Endothelial cell of hepatic sinusoid (primary cell): ENCODE data around the gene LRP3.
"Not testable (repeated sequence)": the region's sequence is repeated elsewhere in the genome, so short reads cannot be mapped to it uniquely, and the experiment has no call there.

ENCODE experiments used
- in situ Hi-C: cut with HindIII; loops from 2 replicates; pipeline ENCODE4 v1.10.0; 2017; ENCODE audit warnings: low sequenced_read_pairs

LRP3 gene

DNA sequence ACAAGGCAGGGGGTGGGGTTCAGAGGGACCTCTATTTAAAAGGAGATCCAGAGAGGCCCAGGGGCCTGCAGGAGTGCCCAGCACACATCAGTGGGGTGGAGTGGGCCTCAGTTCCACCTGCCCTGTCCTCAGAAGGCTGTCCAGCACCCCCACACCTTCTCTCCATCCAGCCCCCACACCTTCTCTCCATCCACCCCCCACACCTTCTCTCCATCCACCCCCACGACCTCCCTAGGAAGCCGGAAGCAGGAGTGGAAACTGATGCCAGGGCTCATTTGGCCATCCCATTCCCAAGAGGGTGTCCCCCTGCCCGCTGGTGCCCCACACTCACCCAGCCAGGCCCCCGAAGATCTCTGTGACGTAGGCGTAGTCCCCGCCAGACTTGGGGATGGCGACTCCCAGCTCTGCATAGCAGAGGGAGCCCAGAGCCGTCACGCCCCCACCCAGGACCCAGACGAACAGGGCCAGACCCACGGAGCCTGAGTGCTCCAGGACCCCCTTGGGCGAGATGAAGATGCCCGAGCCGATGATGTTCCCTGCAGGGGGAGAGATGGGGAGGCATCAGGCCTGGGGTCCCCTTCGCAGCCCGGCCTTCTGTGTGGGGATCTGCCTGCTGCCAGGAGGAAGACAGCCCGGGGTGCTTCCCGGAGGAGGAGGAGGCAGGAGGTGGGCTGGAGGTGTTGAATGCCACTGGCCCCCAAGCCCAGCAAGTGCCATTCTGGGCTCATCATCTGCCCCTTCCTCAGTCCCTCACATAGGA lies 21.5 kb downstream of the LRP3 start:
- in situ Hi-C loops = no loop called here

DNA sequence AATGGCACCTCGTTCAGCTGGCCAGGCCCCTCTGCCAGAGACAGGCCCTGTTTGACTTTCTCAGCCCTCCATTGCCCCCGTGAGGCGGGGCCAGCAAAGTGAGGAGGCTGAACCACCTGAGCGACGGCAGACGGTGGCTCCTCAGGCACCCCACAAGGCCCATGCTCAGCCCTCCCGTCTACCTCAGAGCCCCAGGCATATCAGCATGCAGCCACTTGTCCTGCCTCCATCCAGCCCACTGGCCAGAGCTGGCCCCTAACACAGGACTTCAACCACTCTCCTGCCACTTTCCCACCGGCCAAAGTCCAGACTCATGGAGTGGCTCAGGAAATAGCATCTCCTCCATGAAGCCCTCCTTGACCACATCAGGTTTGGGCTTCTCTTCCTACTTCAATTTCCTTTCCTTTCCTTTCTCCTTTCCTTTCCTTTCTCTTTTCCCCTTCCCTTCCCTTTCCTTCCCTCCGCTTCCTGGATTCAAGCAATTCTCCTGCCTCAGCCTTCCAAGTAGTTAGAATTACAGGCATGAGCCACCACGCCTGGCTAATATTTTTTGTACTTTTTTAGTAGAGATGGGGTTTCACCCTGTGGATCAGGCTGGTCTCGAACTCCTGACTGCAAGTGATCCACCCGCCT lies 22.2 kb downstream of the LRP3 start:
- in situ Hi-C loops = no loop called here

DNA sequence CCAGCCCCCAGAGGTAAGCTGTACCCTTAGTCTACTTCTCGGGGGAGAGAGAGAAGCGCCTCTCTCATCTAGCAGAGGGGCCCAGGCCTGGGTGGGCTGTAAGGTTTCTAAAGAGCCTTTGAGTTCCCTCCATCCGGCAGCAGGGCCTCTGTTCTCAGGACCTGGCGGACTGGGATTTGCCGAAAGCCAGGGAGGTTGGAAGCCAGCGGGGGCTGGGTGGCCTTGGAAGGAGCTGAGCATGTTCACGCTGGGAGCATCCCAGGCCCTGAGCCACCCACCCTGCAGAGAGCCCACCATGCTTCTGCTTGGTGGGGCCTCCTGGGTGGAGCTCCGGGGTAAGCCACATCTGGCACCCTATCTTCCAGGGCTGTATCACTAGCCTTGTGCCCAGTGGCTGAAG lies 23.8 kb downstream of the LRP3 start:
- in situ Hi-C loops = no loop called here

DNA sequence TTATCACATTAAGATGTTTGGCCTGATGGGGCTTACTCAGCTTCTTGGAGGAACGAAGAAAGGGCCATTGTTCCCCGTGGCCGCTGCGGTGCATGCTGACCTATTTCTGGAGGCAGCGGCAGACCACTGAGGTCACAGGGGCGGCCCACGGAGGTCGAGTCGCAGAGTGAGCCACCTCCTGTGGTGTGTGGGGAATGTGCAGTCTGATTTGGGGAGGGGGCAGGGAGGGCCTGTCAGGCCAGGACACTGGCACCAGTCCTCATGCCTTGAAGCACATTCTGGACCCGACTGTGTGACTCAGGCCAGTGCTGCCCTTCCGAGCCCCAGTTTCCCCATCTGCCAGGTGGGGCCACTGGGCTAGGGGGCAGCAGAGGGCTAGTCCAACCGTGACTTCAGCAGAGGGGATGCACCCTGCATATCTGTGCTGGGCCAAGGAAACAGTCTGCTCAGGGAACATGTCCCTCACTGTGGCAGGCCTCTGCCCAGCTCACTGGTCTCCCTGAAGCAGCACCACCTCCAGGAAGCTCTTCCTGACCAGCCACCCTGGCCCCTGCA lies 25.2 kb downstream of the LRP3 start:
- in situ Hi-C loops = no loop called here

DNA sequence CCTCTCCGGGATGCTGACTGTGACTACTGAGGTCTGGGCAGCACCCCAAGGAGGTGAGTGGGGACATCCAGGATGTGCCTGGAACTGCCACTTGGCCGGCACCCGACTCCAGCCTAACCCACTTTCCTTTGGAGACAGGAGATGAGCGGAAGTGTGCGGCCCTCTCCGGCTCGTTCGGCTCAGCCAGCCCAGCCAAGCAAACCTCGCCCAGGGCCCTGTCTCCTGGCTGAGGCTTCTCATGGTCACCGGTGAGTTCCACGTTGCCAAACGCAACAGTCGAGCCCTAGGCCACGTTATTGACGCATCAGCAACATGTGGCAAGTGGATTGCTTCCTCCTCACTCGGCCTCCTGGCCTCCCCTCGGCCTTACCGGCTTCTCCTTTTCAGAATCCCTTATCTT lies 26.0 kb downstream of the LRP3 start:
- in situ Hi-C loops = no loop called here

DNA sequence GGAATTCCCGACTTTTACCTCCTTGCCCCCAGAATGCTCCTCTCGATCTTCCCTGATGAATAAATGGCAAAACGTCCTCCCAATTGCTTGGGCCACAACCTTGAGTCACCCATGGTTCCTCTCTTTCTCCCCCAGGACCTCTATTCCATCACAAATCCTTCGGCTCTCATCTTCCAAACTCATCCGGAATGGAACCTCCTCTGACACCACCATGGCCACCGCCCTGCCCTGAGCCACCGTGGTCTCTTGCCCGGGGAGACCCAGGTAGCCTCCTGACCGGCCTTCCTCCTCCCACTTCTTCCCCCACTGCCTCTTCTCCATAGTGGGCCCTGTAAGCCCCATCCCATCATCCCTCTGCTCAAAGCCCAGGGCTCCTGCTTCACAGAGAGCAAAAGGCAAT lies 26.6 kb downstream of the LRP3 start:
- in situ Hi-C loops = no loop called here

DNA sequence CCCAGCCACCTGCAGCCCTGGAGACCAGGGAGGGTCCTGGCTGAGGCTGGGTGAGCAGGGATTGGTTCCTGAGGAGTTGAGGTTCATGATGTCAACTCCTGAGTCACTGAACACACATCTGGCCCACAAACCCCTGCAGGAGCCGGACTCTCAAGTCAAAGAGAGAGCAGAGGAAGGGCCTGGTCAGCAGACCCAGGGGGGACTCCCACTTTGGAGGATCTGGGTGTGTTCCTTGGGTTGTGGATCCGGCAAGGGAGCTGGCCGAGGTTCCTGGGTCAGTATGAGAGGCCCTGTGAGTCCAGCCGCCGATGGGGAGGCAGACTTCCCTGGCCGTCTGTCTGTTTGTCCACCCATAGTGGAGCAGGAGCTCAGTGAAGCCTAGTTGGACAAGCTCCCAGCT lies 27.5 kb downstream of the LRP3 start:
- in situ Hi-C loops = no loop called here

DNA sequence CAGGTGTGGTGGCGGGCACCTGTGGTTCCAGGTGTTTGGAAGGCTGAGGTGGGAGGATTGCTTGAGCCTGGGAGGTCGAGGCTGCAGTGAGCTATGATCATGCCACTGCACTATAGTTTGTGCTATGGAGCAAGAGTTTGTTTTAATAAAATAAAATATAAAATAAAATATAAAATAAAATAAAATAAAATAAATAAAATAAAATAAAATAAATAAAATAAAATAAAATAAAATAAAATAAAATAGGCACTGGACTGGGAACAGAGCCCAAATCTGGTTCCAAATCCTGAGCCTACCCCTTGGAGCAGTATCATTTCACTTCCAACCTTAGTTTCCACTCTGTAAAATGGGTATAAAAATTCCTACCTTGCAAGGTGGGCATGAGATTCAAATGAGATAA lies 28.1 kb downstream of the LRP3 start:
- in situ Hi-C loops = not testable (repeated sequence)

DNA sequence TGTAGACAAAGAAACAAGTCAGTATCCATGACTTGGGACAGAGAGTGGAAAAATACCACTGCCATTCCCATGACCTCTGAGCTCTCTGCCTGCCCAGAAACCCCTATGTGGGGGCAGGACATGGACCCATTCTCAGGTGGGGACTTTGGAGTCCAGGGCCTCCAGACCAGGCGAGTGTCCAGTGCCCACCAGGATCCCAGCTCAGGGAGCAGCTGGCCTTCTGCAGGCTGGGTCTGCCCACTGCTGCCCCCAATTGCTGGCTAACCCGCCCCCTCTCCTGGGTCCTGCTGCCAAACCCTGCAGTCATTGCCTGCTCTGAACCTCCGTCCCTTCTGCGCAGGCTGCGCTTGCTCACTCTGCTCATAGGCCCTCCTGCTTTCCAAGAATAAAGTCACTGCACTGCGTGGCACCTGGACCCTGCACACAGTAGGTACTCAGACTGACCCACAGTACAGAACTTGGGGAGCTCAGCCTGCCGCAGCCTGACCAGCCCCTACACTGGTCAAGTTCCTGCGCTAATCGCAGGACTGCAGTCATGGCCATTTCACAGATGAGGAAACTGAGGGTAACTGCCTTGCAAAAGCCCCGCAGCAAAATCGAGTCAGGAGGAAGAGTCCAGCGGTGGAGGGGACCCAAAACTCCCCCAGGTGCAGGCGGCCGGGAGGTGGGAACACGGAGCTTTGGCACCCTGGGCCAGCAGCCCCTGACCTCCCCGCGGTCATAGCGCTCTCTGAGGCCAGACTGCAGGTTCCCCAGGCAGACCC lies 30.7 kb downstream of the LRP3 start:
- in situ Hi-C loops = no loop called here

DNA sequence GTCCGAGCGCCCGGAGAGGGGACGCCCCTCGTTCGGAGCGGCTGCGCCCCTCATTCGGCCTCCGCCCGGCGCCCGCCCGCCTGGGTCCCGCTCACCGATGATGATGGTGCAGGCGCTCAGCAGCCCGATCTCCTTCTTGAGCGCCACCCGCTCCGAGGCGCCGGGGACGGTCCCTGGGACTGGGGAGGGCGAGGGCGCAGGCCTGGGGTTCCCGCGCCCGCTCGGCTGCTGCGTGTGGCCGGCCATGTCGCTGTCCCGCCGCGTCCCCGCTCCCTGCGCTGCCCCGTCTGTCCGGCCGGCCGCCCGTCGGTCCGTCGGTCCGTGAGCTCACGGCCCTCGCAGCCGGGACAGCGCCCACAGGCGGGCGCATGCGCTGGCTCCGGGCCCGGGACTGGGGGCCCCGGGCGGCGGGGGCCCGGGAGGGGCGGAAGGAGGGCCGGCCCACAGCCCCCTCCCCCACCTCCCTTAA lies 31.4 kb downstream of the LRP3 start, which contains the start of gene SLC7A10:
SLC7A10 (minus strand) TSS at position 393 of the 469 bp plus-strand sequence; CDS start at position 246, 147 bp downstream.
- in situ Hi-C loops = no loop called here

DNA sequence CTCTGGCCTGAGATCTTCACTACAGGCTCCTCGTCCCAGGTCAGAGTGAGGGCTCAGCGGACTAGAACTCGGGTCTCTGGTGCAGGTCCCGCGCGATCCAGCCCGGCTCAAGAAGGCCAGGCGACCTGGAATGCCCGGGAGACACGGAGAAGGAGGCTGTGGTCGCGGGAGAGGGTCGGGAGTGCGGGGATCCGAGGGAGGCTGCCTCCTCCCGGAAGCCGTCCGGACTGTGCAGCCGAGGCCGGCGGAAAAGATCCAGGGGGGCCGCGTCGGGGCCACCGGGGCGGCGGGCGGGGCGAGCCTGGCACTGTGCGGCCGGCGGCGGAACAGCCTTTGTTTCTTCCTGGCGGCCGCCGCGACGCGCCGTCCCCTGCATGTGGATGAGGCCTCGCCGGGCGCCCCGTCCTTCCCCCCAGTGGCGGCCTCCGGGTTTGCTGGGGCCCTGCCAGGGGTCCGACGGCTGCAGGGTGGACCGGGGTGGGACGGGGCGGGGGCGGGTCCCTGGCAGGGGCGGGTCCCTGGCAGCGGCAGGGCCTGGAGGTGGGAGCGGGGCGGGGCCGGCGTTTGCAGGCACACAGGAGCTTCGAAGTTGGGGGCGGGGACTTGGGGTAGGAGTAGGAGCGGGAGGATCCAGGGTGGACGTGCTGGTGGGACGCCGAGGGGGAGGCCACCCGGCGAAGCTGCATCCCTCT lies 32.6 kb downstream of the LRP3 start:
- in situ Hi-C loops = no loop called here

DNA sequence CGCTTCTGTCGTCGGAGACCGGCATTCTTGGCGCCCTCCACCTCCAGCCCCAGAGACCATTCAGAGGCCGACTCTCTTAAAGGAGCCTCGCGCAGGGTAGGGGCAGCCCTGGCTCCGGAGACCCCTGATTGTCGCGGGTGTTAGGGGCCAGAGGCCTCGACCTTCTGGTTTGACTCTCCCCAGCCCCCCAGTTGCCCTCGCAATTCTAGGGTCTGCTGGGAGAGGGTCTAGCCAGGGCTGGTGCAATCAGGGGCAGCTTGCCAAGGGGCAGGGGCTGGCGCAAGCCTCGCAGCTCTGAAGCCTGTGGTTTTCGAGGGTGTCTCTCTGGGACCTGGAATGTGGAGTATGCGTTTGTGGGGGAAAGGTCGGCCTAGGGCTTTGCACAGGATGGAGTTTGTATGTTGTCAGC lies 33.1 kb downstream of the LRP3 start:
- in situ Hi-C loops = no loop called here

DNA sequence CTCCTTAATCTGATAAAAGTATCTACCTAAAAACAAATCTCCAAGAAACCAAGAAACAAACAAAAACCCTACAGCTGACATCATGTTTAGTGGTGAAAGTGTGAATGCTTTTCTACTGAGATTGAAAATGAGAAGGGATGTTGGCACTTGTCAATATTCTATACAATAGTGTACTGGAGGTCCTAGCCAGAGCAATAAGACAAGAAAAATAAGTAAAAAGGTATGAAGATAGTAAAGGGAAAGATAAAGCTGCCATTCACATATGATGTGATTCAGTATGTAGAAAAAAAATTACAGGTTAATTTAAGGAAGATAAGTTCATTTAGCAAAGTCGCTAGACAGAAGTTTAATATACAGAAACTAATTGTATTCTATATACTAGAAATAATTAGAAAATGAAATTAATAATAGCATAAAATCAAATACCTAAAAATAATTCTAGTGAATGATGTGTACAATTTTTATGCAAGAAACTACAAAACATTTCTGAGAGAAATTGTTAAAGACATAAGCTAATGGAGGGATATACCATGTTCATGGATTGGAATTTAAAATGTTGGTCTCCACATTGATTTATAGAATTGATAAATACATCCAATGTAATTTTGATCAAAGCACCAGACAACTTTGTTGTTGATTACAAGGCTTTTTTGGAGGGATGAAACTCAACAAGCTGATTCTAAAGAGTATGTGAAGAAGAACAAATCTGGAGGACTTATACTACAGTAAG lies 33.9 kb downstream of the LRP3 start:
- in situ Hi-C loops = no loop called here

DNA sequence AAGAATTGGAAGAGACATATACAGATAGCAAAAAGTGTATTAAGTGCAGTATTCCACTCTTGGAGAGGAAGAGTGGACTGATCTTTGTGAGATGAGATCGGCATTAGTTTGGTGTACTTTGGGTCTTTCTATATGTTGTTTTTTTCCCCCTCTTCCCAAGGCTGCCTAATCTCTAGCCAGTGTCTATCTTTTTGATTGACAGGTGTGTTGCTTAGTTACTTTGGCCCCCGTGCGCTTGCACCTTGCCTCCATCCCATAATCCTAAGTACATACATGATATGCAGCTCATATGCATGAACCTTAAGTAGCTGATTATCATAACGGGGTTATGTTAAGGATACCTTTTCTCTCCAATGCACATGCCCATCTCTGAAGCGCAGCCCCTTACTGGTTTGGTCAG lies 35.8 kb downstream of the LRP3 start:
- in situ Hi-C loops = no loop called here

DNA sequence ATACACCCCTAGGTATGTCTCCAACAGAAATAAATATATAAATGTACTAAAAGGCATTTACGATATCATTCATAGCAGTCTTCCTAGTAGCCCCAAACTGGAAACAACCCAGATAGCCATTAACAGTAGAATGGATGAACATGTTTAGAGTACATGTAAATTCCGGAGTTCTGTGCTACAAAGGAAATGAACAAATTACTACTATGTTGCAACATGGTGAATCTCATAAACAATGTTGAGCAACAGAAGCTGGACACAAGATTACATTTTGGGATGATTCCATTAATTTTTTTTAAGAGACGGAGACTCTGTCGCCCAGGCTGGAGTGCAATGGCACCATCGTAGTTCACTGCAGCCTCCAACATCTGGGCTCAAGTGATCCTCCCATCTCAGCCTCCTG lies 37.4 kb downstream of the LRP3 start:
- in situ Hi-C loops = no loop called here

DNA sequence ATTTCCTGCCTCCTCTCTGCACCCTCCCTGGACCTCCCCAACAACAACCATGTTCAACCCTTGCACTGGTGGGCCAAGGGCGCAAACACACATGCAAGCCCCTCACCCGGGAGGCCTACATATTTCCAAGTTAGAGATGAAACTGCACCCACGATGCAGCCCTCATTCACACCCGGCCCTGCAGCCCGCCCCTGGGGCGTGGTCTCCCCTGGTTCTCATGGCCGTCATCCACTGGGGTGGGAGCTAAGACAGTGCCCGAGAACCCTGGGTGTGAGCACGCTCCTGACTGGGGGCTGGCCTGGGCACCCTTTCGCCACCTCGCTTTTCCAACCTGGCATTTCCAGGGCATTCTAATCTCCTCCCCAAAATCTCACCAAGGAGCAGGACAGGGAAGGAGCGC lies 38.5 kb downstream of the LRP3 start:
- in situ Hi-C loops = no loop called here

DNA sequence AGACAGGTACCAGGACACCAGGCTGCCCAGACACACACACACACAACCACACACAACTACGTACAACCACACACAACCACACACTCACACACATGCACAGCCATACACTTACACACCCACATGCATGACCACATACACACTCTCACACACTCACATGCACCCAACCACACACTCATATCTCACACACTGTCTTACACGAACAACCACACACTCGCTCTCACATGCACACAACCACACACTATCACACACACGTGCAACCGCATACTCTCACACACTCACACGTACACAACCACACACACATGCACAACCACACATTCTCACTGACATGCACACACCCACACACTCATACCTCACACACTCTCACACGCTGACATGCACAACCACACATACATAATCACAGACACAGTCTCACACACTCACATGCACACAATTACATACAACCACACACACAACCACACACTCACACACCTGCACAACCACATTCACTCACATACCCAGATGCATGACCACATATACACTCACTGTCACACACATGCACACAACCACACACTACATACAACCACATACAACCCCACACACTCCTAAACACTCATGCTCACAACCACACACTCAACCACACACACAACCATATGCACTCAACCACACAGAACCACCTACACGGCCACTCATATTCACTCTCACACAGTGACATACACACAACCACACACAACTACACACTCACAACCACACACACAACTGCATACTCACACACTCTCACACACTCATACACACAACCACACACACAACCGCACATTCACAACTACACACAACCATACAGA lies 39.1 kb downstream of the LRP3 start:
- in situ Hi-C loops = no loop called here

DNA sequence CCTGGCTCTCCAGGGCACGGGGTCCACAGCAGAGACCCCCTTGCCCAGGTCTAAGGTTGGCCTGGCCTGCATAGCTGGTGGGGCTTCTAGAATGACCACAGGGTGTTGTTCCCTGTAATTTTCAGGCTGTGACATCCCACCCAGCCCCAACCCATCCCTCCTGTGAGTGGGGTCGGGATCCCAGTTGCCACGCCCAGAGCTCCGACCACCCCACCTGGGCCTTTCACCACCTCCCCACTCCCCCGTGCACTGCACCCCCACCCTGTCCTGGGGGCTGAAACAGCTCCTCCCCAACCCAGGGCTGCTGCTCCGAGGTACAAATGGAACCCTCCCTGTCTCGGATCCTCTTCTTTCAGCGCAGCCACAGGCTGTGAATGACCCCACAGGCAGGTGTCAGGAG lies 40.0 kb downstream of the LRP3 start:
- in situ Hi-C loops = no loop called here

DNA sequence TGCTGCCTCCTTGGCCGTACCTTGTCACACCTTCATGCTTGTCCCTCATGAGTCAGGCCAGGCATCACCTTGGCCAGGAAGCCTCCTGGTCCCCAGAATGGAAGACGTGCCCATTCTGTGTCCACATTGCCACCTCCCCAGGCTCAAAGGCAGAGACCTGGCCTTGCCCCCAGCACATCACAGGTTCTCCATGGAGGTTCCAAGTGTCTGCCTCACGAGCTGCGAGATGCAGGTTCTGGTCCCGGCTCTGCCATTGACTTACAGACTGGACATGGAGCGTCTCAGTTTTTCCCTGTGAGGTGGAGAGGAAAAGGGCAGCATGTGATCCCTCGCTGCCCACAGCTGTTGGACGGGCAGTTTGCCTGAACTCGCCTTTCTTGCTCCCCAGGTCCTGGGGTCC lies 40.6 kb downstream of the LRP3 start:
- in situ Hi-C loops = no loop called here
